GM19240 (cell line): ENCODE results near the gene STAM2.
"Not testable (repeated sequence)": the region's sequence is repeated elsewhere in the genome, so short reads cannot be mapped to it uniquely, and the experiment has no call there.

Experiments
- DNase-seq: peaks from one replicate; pipeline ENCODE4 v3.0.0; 2011; ENCODE audit warnings: low spot score; ENCODE audit not compliant: insufficient read length

The STAM2 gene

DNA sequence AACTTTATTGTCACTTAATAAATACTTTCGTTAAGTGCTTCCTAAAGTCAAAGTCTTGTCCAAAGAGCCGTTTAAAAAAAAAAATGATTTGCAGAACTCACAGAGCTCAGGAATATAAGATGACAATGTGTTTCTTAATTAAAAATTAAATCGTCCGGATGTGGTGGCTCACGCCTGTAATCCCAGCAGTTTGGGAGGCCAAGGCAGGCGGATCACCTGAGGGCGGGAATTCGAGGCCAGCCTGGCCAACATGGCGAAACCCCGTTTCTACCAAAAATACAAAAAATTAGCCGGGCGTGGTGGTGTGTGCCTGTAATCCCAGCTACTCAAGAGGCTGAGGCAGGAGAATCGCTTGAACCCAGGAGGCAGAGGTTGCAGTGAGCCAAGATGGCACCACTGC is 68.4 kb downstream of the STAM2 start:
- not testable (repeated sequence) for DNase-seq

DNA sequence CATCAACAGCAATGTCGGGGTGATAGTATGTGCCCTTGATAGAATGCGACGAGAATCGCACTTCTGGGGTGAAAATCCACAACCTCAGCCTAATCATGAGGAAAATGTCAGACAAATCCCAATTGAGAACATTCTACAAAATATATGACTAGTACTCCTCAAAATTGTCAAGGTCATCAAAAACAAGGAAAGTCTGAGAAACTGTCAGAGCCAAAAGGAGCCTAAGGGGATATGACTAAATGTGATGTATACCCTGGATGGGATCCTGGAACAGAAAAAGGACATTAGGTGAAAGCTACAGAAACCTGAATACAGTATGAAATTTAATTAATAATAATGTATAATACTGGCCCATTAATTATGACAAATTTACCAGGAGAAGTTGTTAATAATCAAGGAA is 69.1 kb downstream of the STAM2 start:
- no peak for DNase-seq

DNA sequence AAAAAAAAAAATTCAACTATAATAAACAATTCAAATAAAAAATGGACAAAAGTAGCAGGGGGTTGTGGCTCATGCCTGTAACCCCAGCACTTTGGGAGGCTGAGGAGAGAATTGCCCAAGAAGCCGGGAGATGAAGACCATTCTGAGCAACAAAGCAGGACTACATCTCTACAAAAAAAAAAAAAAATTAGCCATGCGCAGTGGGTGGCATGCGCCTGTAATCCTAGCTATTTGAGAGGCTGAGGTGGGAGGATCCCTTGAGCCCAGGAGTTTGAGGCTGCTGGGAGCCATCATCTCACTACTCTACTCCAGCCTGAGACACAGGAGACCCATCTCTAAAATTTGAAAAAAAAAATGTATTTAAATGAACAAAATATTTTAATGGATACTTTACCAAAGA is 72.3 kb downstream of the STAM2 start:
- no peak for DNase-seq

DNA sequence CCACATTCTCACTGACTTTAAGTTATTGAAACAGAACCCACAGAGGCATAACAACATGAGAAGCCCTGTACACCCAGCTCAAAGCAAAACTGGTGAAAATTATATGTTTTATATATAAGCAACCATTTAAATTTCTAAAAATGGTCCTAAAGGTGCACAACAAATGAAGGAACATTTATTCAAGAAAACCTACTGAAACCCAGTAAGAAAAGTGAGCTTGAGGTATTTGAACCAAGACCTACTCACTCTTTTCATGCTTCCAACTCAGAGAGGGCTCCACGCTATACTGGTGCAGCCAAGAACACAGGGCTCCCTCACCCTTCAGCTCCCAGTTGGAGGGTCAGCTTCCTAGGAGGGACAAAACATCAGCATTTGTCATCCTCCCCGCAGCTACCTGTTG is 74.6 kb downstream of the STAM2 start:
- DNase-seq: no peak

DNA sequence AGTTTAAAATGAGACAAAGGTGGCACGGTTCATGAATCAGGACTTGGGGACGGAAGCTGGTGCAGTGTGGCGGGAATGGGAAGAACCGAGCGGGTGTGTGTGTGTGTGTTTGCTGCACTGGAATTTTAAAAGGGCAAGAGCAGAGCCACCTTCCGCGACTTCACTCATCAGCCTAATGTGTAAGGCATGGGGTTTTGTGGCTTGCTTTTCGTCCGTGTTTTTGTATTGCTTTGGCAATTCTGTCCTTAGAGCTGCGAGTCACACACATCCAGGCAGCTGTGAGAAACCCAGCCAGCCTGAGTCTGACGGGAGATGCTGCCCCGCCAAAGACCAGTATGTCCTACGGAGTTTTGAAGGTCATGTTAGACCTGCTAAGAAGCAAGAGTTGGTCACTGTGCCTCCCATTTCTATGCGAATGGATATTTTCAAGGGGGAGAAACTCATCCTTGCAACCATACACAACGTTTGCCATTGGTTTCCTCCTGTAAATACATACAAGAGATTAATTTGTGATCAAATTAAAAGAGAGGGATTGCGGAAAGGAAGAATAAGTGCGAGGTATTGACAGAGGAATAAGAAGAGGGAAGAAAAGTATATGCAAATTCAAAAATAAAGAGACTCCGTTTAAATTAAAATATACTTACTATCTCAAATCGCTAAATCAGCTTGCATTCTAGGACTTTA is 76.1 kb downstream of the STAM2 start:
- DNase-seq: no peak

DNA sequence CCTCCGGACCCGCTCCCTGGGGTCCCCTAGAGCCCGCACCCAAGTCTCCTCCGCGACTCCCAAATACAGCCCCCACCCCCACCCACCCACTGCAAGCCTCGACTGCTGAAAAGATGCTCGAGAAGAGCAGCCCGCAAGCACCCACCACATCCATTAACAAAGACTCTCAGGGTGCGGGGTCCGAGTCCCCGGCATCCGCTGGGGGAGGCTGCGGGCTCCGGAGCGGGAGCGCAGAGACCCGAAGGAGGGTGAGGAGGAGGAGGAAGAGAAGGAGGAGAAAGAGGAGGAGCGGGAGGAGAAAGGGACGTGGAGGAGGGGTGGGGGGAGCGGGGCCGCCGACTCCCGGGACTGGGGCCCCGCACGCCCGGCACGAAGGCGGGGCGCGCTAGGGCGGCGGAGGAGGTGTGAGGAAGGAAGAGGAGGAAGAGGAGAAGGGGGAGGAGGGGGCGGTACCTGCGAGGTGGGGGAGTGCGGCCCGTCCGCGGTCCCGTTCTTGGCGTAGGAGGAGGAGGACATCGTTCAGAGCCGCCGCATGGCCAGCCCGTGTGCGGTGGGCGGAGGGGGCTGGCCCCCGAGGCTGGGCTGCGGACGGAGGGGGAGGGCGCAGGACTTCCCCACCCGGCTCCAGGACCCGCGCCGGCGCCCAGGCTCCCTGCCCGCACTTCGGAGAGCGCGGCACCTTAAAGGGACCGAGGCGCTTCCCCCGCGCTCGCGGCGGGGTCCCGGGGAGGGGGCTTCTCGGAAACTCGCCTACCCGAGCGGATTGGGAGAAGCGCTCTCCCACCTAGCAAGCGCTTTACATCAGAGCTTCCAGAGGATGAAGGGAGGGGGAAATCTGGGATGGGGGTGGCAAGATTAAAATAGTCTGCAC is 76.8 kb downstream of the STAM2 start, which contains the start of gene CACNB4:
Gene CACNB4 (minus strand): TSS at position 549 of the 871 bp plus-strand sequence.
- peak; percentile 29 for DNase-seq

DNA sequence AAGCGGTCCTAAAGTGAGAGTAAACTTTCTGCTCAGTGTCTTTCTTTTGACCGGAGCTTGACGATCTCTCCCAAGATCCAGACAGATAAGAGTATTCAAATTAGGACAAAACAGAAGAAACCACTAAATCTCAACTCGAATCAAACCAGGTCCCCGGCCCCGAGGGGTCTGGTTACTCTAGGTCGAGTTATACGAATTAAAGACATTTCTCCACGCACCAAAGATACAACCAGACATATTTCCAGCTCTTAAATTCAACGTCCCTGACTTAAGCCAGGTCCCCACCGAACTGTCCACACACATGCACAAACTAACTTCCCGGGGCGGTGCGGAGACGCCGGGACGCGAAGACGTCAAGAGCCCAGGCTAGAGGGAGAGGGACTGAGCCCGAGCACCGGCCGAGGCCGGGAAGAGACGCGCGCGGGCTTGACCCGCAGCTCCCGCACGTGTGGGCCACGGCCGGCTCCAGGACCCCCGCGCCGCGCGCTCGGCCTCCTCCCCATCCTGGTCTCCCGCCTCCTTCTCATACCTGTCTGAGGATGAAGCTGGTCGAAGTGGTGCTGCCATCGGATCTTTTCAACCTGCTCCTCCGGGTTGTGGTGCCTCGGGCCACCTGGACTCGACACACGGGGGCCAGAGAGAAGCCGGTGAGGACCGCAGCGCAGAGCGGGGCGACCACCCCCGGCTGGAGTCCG is 77.6 kb downstream of the STAM2 start:
- no peak for DNase-seq

DNA sequence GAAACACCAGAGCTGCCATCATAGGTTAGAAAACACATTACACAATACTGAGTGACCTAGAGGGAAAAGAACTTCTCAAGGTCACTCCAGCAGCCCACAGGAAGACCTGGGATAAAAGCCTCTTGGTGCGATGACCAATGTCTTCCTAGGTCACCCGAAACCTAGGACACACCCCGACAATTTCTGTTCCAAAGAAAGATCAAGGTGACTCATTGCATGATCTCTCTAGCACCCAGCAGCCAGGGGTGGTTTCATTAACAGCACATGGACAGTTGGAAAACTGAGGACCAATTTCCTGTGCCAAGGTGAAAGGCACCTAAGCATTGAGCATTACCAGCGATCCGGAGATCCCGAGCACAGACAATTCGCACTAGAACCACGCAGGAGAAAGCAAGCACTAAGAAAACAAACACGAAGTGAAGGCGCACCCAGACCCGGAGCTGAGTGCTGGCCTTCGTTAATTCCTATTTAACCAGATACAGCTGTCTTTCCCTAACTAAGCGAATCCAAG is 78.2 kb downstream of the STAM2 start:
- no peak for DNase-seq

DNA sequence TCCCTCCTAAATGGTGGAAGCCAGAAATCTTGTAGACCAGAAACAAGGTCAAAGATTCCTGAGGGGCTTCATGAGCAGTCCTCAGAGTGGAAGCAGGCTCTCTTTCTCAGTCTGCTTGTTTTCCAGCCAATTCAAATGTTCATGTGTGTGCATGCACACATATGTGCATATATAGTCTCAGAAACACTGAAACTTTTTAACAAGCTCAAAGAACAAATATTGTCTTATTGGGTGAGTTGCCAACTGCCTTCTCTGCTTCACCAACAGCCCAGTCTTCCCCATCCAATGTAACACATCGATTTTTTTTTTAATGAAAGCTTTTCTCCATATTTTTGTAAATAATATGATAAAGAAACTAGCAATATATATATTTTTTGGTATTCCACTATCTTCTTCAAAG is 80.4 kb downstream of the STAM2 start:
- no peak for DNase-seq

DNA sequence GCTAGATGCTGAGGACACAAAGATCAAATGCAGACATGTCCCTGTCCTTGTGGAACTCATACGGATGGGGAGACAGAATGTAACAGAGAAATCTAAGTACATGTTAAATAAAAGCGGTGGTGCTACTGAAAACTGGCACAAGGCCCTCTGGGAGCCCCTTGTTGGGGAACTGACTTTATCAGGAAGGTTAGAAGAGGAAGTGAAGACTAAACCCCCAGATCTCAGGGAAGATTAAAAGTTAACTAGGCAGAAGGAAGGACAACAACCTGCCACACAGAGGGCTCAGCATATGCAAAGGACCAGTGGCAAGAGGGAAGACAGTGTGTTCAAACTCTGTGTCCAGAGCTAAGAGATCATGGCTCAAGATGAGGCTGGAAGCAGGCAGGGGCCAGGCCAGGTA is 81.5 kb downstream of the STAM2 start:
- DNase-seq: no peak

DNA sequence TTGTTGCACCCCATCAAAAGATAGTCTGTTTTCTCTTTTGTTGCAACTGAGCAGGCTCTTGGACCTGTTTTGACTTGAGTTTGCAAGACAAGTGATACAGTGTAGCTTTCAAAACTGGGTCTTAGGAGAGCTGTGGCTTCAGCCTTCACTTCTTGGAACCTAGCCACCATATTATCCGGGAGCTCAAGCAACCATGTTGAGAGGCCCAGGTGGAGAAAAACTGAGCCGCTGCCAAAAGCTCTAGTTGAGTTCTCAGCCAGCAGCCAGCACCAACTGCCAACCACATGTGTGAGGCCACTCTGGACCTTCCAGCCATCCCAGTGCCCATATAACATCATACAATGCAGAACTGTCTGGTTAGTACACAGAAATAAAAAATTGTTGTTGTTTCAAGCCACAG is 82.1 kb downstream of the STAM2 start:
- no peak for DNase-seq

DNA sequence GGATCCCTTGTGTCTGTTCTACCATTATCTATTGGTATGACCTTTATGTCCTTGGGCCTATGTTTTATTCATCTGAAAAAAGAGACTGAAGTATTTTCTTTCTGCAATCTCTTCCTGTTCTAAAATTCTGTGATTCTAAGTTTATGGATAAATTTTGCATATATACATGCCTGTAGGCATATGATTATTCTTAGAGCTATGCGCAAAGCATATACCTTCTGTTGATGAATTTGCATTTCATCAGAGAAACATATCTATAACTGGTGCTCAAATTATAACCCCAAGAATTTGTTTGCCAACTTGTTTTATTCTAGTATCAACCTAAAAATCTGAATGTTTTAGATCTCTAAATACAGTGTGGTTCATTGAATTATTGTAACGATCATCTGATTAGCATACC is 83.5 kb downstream of the STAM2 start:
- DNase-seq: no peak

DNA sequence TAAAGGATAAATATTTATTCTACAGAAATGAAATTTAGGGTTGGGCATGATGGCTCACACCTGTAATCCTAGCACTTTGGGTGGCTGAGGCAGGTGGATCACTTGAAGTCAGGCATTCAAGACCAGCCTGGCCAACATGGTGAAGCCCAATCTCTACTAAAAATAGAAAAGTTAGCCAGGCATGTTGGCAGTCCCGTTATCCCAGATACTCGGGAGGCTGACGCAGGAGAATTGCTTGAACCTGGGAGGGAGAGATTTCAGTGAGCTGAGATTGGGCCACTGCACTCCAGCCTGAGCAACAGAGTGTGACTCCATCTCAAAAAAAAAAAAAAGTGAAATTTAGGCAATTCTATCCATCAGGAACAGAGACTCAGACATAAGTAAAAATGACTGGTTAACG is 84.8 kb downstream of the STAM2 start:
- DNase-seq: not testable (repeated sequence)

DNA sequence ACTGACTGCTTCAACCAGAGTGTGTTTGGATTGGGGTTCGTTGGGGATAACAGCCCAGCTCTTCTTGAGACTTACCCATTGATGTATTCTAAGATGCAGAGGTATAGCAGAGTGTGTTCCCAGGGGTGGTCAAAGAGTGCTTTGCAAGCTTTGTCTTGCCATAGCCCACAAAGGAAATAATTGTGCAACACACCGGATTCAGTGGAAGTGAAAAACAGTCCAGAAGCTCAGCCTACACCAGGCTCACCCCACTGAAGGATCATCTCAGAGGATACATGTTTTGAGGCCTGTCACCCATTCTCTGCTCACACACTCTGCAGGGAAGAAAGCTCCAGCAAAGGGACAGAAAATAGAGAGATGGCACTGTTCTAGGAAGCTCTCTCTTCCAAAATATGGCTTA is 86.3 kb downstream of the STAM2 start:
- DNase-seq: no peak

DNA sequence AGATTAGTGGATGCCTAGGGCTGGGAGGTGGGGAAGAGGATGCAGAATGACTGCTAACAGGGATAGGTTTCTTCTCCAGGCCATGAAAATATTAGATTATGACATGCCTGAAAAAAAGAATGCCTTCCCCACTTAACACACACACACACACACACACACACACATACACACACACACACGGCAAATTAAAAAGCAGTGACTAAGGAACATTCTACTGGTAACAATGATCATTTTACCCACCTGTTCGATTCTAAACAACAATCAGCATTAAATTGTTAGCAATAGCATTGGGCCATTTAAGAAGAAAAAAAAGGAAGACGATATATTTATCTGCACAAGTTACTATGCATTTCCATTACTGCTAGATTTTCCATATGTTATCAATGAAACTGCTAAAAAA is 87.6 kb downstream of the STAM2 start:
- no peak for DNase-seq

DNA sequence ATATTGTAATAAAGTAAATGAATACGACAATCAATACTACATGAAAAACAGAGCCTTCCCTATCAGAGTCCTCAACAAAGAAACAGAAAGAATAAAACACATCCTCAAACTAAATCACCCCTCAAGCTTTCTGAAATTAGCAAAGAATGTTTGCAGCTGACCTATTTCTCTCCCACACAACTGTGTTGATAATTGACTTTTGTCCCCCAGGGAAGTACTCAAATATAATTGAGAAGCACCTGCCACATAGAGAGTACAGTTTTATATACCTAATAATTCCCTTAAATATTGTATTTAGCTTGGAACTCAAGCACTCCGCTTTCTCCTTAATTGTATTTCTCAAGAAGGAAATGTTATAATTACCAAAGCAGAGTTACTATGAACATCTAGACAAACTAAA is 89.3 kb downstream of the STAM2 start:
- no peak for DNase-seq

DNA sequence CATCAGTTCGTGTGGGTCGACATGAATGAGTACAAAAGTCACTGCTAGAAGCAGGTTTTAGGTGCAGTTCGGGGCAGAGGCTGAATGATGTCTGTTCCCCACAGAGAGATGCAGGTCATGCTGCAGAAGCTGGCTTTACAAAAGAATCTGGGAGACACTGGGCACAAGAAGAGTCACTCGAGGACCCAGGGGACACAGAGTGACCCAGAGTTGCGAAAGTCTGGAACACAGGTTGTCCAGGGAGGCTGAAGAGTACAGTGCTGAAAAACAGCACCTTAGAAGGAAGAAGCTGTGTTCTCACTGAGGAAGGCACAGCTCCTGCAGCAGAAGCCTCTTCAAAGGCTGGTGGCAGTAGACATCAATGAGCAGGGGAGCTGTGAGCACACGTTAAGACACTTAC is 91.5 kb downstream of the STAM2 start:
- DNase-seq: no peak

DNA sequence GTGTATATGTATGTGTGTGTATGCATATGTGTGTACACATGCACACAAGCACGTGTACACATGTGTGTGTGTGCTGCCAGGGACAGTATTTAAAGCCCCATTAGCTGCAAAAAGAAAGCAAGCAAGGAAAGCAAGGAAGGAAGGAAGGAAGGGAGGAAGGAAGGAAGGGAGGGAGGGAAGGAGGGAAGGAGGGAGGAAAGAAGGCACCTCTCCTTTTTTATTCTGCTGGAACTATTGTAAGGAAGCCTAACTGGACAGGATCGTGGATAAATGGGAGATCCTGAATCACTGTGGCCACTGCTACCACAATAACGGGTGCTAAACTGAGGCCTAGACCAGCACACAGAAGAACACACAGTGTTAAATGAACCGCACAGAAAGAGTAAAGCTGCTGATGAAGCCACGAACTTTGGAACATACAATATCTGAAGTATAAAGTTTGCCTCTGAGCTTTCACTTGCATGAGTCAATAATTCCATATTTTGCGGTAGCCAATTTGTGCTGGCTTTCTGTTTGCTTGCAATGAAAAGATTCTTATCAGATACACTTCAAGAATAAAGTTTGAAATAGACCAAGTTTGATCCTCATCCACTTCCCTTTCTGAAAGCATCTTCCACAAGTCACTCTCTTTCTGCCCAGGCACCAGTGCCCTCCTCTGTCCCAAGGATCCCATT is 92.2 kb downstream of the STAM2 start:
- no peak for DNase-seq

DNA sequence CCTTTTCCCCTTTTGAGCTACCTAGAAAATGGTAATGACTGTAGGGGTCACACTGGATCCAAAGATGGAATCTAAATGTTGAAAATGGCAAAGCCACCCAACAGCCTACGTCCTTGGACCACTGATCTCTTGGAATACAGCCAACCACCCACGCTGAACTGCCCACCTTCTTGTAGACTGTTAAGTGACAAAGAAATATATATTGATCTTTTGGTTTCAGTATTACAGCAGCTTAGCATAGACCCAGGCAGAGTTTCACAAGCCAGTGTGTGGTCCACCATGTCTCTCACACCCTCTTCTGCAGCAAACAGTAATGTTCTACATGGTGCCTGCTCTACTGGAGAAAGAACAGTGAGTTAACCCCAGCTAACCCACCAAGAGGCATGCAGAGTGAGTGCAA is 96.9 kb downstream of the STAM2 start:
- DNase-seq: no peak

DNA sequence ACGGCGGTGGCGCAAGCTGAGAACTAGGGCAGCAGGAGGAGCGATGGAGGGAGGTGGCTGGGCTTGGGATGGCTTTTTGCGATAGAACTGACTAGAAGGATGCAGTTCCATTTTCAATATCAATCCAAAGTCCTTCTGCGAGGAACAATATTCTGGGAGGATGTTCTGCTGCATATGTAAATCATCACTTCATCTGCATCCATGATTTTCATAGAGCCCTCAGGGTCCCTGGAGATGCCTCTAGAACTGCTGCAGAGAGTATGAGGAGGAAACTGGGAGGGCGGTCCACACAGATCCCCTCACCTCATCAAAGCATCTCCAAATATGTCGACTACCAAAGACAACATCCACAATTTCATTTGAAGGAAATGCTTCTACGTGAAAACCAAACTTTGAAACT is 97.5 kb downstream of the STAM2 start:
- DNase-seq: no peak

DNA sequence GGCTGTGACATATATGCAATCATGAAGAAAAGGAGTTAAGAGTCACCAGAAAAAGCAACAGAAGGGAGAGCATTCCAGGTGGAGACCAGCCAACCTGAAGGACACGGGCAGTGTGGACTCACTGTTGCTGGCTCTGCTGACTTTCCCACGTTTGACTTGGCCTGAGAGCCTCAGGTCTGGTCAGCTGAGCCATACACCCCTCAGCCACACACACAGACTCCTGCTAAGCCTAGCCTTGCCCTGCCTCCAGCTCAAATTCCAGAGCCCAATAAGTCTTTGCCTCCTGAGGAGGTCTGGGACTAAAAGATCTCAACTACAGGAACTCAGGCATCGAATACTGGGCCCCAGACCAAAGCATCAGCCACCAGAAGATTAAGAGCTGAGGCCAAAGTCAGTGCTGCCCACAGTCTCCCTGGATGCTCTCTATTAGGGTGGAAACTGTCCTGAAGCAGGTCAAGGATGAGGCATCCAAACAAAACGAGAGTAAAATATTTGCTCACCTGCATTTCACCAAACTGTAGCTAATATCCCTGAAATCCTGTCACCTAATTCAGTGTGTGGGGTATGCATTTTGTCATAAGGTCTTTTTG is 100.0 kb downstream of the STAM2 start:
- DNase-seq: no peak
